Measurements from ENCODE around the gene IMMP1L.

- TF ChIP-seq EZH2 (IDR thresholded peaks at IDR 0.05; ENCODE audit: insufficient read depth, poor library complexity, severe bottlenecking) = no peak
- no peak for TF ChIP-seq EZH2phosphoT487 (IDR thresholded peaks at IDR 0.05; ENCODE audit: insufficient read depth, low read depth)
These were observed 63.8 kb downstream of the IMMP1L start for GRCh38 chr11:31445621-31446020.
